ENCODE measurements around the gene SLC4A1AP. TPM values are rescaled to one million over a fixed set of nuclear protein-coding genes. Genes with fewer than 3 reads are reported as not detected.

SLC4A1AP gene
- total RNA-seq, 5 donors from 2014 or later (not counting 1 experiment from before 2014, with no cell fraction given): 21.1 to 24.2 (median 21.8) TPM

GRCh38 chr2:27710640-27711430, 47.1 kb downstream of the SLC4A1AP start:
- CTCF ChIA-PET: no interaction called here
- POLR2A ChIA-PET: no interaction called here
- no peaks in the 10 kb centered on the region for H3K9me3 Mint-ChIP-seq

GRCh38 chr2:27711804-27712203, 48.1 kb downstream of the SLC4A1AP start:
- H3K27ac ChIP-seq (ENCODE audit: low read length): no peak overlapping the region
- ATAC-seq (replicated peaks in 1 of 4): no peak
- Mint-ChIP-seq H3K4me1 (peaks cover 11 to 14% (median 14%) of the 10 kb centered on the region in 3 donors), H3K27me3 (peaks cover 0 to 7% of the 10 kb centered on the region in 2 donors), H3K36me3 (no peaks in the 10 kb centered on the region), H3K9me3 (no peaks in the 10 kb centered on the region), H3K27ac (no peak overlapping the region), H3K4me3 (no peak overlapping the region)
- DNase-seq: no peak
- ChIA-PET CTCF (no interaction called here), POLR2A (no interaction called here)
- H3K36me3 ChIP-seq (ENCODE audit: control insufficient read depth in 2 of 2, extremely low read depth in 1 of 2, insufficient read depth in 1 of 2, low read length in 1 of 2): no peaks in the 10 kb centered on the region
- H3K9me3 ChIP-seq: no peaks in the 10 kb centered on the region
- peaks cover 6 to 17% of the 10 kb centered on the region in 2 experiments for H3K4me1 ChIP-seq (ENCODE audit: control insufficient read depth in 1 of 2, extremely low read depth in 1 of 2, insufficient read depth in 2 of 2, low read length in 2 of 2)
- peaks cover 0 to 18% of the 10 kb centered on the region in 2 experiments for H3K27me3 ChIP-seq (replicated peaks in 1 of 2; ENCODE audit: control insufficient read depth in 2 of 2, extremely low read depth in 1 of 2, insufficient read depth in 2 of 2, low read length in 1 of 2)
- no peak overlapping the region for H3K4me3 ChIP-seq (ENCODE audit: control insufficient read depth in 1 of 2, extremely low read depth in 1 of 2, low read length in 1 of 2)
- WGBS (ENCODE audit: insufficient coverage): 95% methylated on average over 4 of the region's 5 CpGs

More at GRCh38 chr2:27710640-27711430, 47.1 kb downstream of the SLC4A1AP start:
- Mint-ChIP-seq H3K4me1 (peaks cover 4 to 9% (median 7%) of the 10 kb centered on the region in 3 donors), H3K27me3 (peaks cover 0 to 2% of the 10 kb centered on the region in 2 donors), H3K36me3 (no peaks in the 10 kb centered on the region), H3K27ac (no peak overlapping the region), H3K4me3 (no peak overlapping the region)
- Histone ChIP-seq H3K4me3 (ENCODE audit: control insufficient read depth in 1 of 2, extremely low read depth in 1 of 2, low read length in 1 of 2) (no peak overlapping the region), H3K36me3 (ENCODE audit: control insufficient read depth in 2 of 2, extremely low read depth in 1 of 2, insufficient read depth in 1 of 2, low read length in 1 of 2) (no peaks in the 10 kb centered on the region), H3K4me1 (ENCODE audit: control insufficient read depth in 1 of 2, extremely low read depth in 1 of 2, insufficient read depth in 2 of 2, low read length in 2 of 2) (peaks cover 0 to 8% of the 10 kb centered on the region in 2 experiments), H3K9me3 (no peaks in the 10 kb centered on the region), H3K27ac (ENCODE audit: low read length) (no peak overlapping the region), H3K27me3 (replicated peaks in 1 of 2; ENCODE audit: control insufficient read depth in 2 of 2, extremely low read depth in 1 of 2, insufficient read depth in 2 of 2, low read length in 1 of 2) (peaks cover 0 to 9% of the 10 kb centered on the region in 2 experiments)
- 98% methylated on average over 4 of the region's 8 CpGs for WGBS (ENCODE audit: insufficient coverage)
- ATAC-seq (replicated peaks in 1 of 4): no peak
- no peak for DNase-seq

GRCh38 chr2:27712522-27712921, 48.8 kb downstream of the SLC4A1AP start:
- H3K4me1 ChIP-seq (ENCODE audit: control insufficient read depth in 1 of 2, extremely low read depth in 1 of 2, insufficient read depth in 2 of 2, low read length in 2 of 2): peaks cover 6 to 21% of the 10 kb centered on the region in 2 experiments
- no peaks in the 10 kb centered on the region for H3K36me3 ChIP-seq (ENCODE audit: control insufficient read depth in 2 of 2, extremely low read depth in 1 of 2, insufficient read depth in 1 of 2, low read length in 1 of 2)
- POLR2A ChIA-PET: no interaction called here
- Mint-ChIP-seq H3K27ac (no peak overlapping the region), H3K9me3 (no peaks in the 10 kb centered on the region), H3K4me3 (no peak overlapping the region), H3K4me1 (peaks cover 15 to 19% (median 18%) of the 10 kb centered on the region in 3 donors), H3K27me3 (peaks cover 0 to 12% of the 10 kb centered on the region in 2 donors), H3K36me3 (no peaks in the 10 kb centered on the region)
- no peak overlapping the region for H3K4me3 ChIP-seq (ENCODE audit: control insufficient read depth in 1 of 2, extremely low read depth in 1 of 2, low read length in 1 of 2)
- WGBS (ENCODE audit: insufficient coverage): 71% methylated on average over 1 of the region's 1 CpG
- no peak overlapping the region for H3K27ac ChIP-seq (ENCODE audit: low read length)
- ATAC-seq (replicated peaks in 1 of 4) (no peak), DNase-seq (no peak)
- H3K9me3 ChIP-seq: no peaks in the 10 kb centered on the region
- CTCF ChIA-PET: interaction anchor here in 1 of 2 donors (0.7 kb wide), 1 partner anchor 29 kb away, joined by 3 read pairs; no protein-coding TSS in a partner anchor
- H3K27me3 ChIP-seq (replicated peaks in 1 of 2; ENCODE audit: control insufficient read depth in 2 of 2, extremely low read depth in 1 of 2, insufficient read depth in 2 of 2, low read length in 1 of 2): peaks cover 0 to 23% of the 10 kb centered on the region in 2 experiments

GRCh38 chr2:27713201-27713600, 49.5 kb downstream of the SLC4A1AP start:
- ChIA-PET POLR2A (no interaction called here), CTCF (interaction anchor here (0.6 to 0.7 kb wide), 4 partner anchors 29 to 1183 kb away, joined by 3 to 6 read pairs (median 4); no protein-coding TSS in a partner anchor)
- Mint-ChIP-seq H3K27me3 (peaks cover 0 to 14% of the 10 kb centered on the region in 2 donors), H3K4me3 (no peak overlapping the region), H3K4me1 (peaks cover 15 to 20% (median 19%) of the 10 kb centered on the region in 3 donors), H3K36me3 (no peaks in the 10 kb centered on the region), H3K9me3 (no peaks in the 10 kb centered on the region), H3K27ac (no peak overlapping the region)
- no peaks in the 10 kb centered on the region for H3K36me3 ChIP-seq (ENCODE audit: control insufficient read depth in 2 of 2, extremely low read depth in 1 of 2, insufficient read depth in 1 of 2, low read length in 1 of 2)
- 60% methylated on average over 1 of the region's 5 CpGs for WGBS (ENCODE audit: insufficient coverage)
- no peak overlapping the region for H3K27ac ChIP-seq (ENCODE audit: low read length)
- no peak overlapping the region for H3K4me3 ChIP-seq (ENCODE audit: control insufficient read depth in 1 of 2, extremely low read depth in 1 of 2, low read length in 1 of 2)
- no peak for DNase-seq
- peaks cover 0 to 28% of the 10 kb centered on the region in 2 experiments for H3K27me3 ChIP-seq (replicated peaks in 1 of 2; ENCODE audit: control insufficient read depth in 2 of 2, extremely low read depth in 1 of 2, insufficient read depth in 2 of 2, low read length in 1 of 2)
- H3K4me1 ChIP-seq (ENCODE audit: control insufficient read depth in 1 of 2, extremely low read depth in 1 of 2, insufficient read depth in 2 of 2, low read length in 2 of 2): peaks cover 6 to 21% of the 10 kb centered on the region in 2 experiments
- ATAC-seq (replicated peaks in 1 of 4): no peak
- H3K9me3 ChIP-seq: no peaks in the 10 kb centered on the region

GRCh38 chr2:27714053-27714452, 50.4 kb downstream of the SLC4A1AP start:
- peaks cover 0 to 31% of the 10 kb centered on the region in 2 experiments for H3K27me3 ChIP-seq (replicated peaks in 1 of 2; ENCODE audit: control insufficient read depth in 2 of 2, extremely low read depth in 1 of 2, insufficient read depth in 2 of 2, low read length in 1 of 2)
- no peak for DNase-seq
- Mint-ChIP-seq H3K27ac (no peak overlapping the region), H3K4me1 (peaks cover 15 to 20% (median 19%) of the 10 kb centered on the region in 3 donors), H3K9me3 (no peaks in the 10 kb centered on the region), H3K36me3 (no peaks in the 10 kb centered on the region), H3K4me3 (peak overlapping the region in 1 of 3 donors; percentile 75), H3K27me3 (peaks cover 0 to 14% of the 10 kb centered on the region in 2 donors)
- H3K4me3 ChIP-seq (ENCODE audit: control insufficient read depth in 1 of 2, extremely low read depth in 1 of 2, low read length in 1 of 2): no peak overlapping the region
- H3K36me3 ChIP-seq (ENCODE audit: control insufficient read depth in 2 of 2, extremely low read depth in 1 of 2, insufficient read depth in 1 of 2, low read length in 1 of 2): no peaks in the 10 kb centered on the region
- peaks cover 6 to 21% of the 10 kb centered on the region in 2 experiments for H3K4me1 ChIP-seq (ENCODE audit: control insufficient read depth in 1 of 2, extremely low read depth in 1 of 2, insufficient read depth in 2 of 2, low read length in 2 of 2)
- ATAC-seq (replicated peaks in 1 of 4): no peak
- CTCF ChIA-PET: interaction anchor here in 1 of 2 donors (0.7 kb wide), 1 partner anchor 148 kb away, joined by 3 read pairs; no protein-coding TSS in a partner anchor
- H3K27ac ChIP-seq (ENCODE audit: low read length): no peak overlapping the region
- POLR2A ChIA-PET: no interaction called here
- H3K9me3 ChIP-seq: no peaks in the 10 kb centered on the region
- WGBS (ENCODE audit: insufficient coverage): 94% methylated on average over 3 of the region's 8 CpGs

GRCh38 chr2:27714851-27715291, 51.2 kb downstream of the SLC4A1AP start:
- H3K4me1 ChIP-seq (ENCODE audit: control insufficient read depth in 1 of 2, extremely low read depth in 1 of 2, insufficient read depth in 2 of 2, low read length in 2 of 2): peaks cover 6 to 21% of the 10 kb centered on the region in 2 experiments
- CTCF ChIA-PET: interaction anchor here in 1 of 2 donors (0.7 kb wide), 1 partner anchor 147 kb away, joined by 3 read pairs; no protein-coding TSS in a partner anchor
- no peaks in the 10 kb centered on the region for H3K36me3 Mint-ChIP-seq
- POLR2A ChIA-PET: no interaction called here
- H3K4me3 ChIP-seq (ENCODE audit: control insufficient read depth in 1 of 2, extremely low read depth in 1 of 2, low read length in 1 of 2): peak overlapping the region in 1 of 2 donors; percentile 41
- peaks cover 0 to 34% of the 10 kb centered on the region in 2 experiments for H3K27me3 ChIP-seq (replicated peaks in 1 of 2; ENCODE audit: control insufficient read depth in 2 of 2, extremely low read depth in 1 of 2, insufficient read depth in 2 of 2, low read length in 1 of 2)
- DNase-seq (no peak), ATAC-seq (replicated peaks in 1 of 4) (peak in 1 of 4 experiments; percentile 14)
- H3K9me3 Mint-ChIP-seq: no peaks in the 10 kb centered on the region
- H3K27me3 Mint-ChIP-seq: peaks cover 3 to 17% of the 10 kb centered on the region in 2 donors
- H3K4me3 Mint-ChIP-seq: peak overlapping the region; percentile 28 to 75 (median 34)
- H3K27ac Mint-ChIP-seq: no peak overlapping the region
- 84% methylated on average over 11 of the region's 19 CpGs for WGBS (ENCODE audit: insufficient coverage)
- H3K4me1 Mint-ChIP-seq: peaks cover 18 to 22% (median 19%) of the 10 kb centered on the region in 3 donors
- no peaks in the 10 kb centered on the region for H3K9me3 ChIP-seq
- H3K36me3 ChIP-seq (ENCODE audit: control insufficient read depth in 2 of 2, extremely low read depth in 1 of 2, insufficient read depth in 1 of 2, low read length in 1 of 2): no peaks in the 10 kb centered on the region
- no peak overlapping the region for H3K27ac ChIP-seq (ENCODE audit: low read length)
